T-cell (primary cell): Measurements from ENCODE around the gene LCMT2. TPM values are rescaled to one million over a fixed set of nuclear protein-coding genes. Genes with fewer than 3 reads are reported as not detected.

Experiments used
- ATAC-seq, 4 experiments: fragments of 200-7000 bp in 3 of 4; fragments of 150-1000 bp in 1 of 4; cut with Tn5 transposase; replicated peaks in 1 of 4; 1 replicate in 3 of 4; 2 replicates in 1 of 4; pipeline ENCODE4 v1.10.0; 2021; ENCODE audit warnings: moderate library complexity in 3 of 4, mild to moderate bottlenecking in 2 of 4, moderate number of reproducible peaks in 1 of 4
- CTCF ChIA-PET, 2 donors: fragments of 300-600 bp; sonication (Branson Sonifier 250); formaldehyde crosslinking; loops; one replicate each; lab custom pipeline; 2022; ENCODE audit warnings: antibody characterized with exemption in 2 of 2; lab: Charles Lee
- POLR2A ChIA-PET, 2 donors: fragments of 300-600 bp; sonication (Branson Sonifier 250); formaldehyde crosslinking; loops; one replicate each; lab custom pipeline; 2022; ENCODE audit warnings: antibody characterized with exemption in 2 of 2; lab: Charles Lee
- DNase-seq, 35 experiments: peaks; one replicate each; pipeline versions ENCODE4 v3.0.0 to v3.0.0-alpha.2; 2013 to 2023
- H3K27ac ChIP-seq: one replicate; pipeline ENCODE4 v1.5.1; 2013; ENCODE audit warnings: low read length
- H3K27me3 ChIP-seq, 2 experiments: replicated peaks in 1 of 2; 1 replicate in 1 of 2; 2 replicates in 1 of 2; pipeline versions ENCODE4 v1.6.1 to v1.7.0; 2013; ENCODE audit warnings: low read length in 1 of 2, mixed read lengths in 1 of 2; ENCODE audit not compliant: control insufficient read depth in 2 of 2, insufficient read depth in 2 of 2; ENCODE audit errors: extremely low read depth in 1 of 2
- H3K36me3 ChIP-seq, 2 donors: 1 replicate in 1 of 2; 2 replicates in 1 of 2; pipeline versions ENCODE4 v1.6.1 to v1.7.0; 2013; ENCODE audit warnings: low read length in 1 of 2; ENCODE audit not compliant: control insufficient read depth in 2 of 2, insufficient read depth in 1 of 2; ENCODE audit errors: extremely low read depth in 1 of 2
- H3K4me1 ChIP-seq, 2 experiments: 1 replicate in 1 of 2; 2 replicates in 1 of 2; pipeline versions ENCODE4 v1.6.1 to v1.7.0; 2013; ENCODE audit warnings: low read length in 2 of 2, mixed read lengths in 1 of 2; ENCODE audit not compliant: insufficient read depth in 2 of 2, control insufficient read depth in 1 of 2; ENCODE audit errors: extremely low read depth in 1 of 2
- H3K4me3 ChIP-seq, 2 donors: 1 replicate in 1 of 2; 2 replicates in 1 of 2; pipeline versions ENCODE4 v1.5.1 to v1.7.0; 2013; ENCODE audit warnings: mild to moderate bottlenecking in 2 of 2, low read length in 1 of 2, moderate library complexity in 1 of 2; ENCODE audit not compliant: control insufficient read depth in 1 of 2; ENCODE audit errors: extremely low read depth in 1 of 2
- H3K9me3 ChIP-seq: 2 replicates; pipeline ENCODE4 v1.7.0; 2013
- H3K27ac Mint-ChIP-seq, 2 donors: one replicate each; pipeline ENCODE4 v1.8.0; 2020 to 2021; ENCODE audit warnings: mild to moderate bottlenecking in 2 of 2, mixed read lengths in 2 of 2
- H3K27me3 Mint-ChIP-seq, 2 donors: one replicate each; pipeline ENCODE4 v1.8.0; 2021 to 2022; ENCODE audit warnings: mixed read lengths in 2 of 2
- H3K36me3 Mint-ChIP-seq: one replicate; pipeline ENCODE4 v1.8.0; 2021; ENCODE audit warnings: mixed read lengths
- H3K4me1 Mint-ChIP-seq, 3 donors: one replicate each; pipeline ENCODE4 v1.8.0; 2020 to 2022; ENCODE audit warnings: mixed read lengths in 3 of 3, mild to moderate bottlenecking in 1 of 3
- H3K4me3 Mint-ChIP-seq, 3 donors: one replicate each; pipeline ENCODE4 v1.8.0; 2020 to 2022; ENCODE audit warnings: mild to moderate bottlenecking in 3 of 3, mixed read lengths in 3 of 3, moderate library complexity in 3 of 3
- H3K9me3 Mint-ChIP-seq, 3 donors: one replicate each; pipeline ENCODE4 v1.8.0; 2020 to 2022; ENCODE audit warnings: mixed read lengths in 3 of 3
- WGBS: methylation state at CpG from one replicate; pipeline ENCODE4 v1.1.5; 2013; ENCODE audit warnings: missing lambda C conversion rate; ENCODE audit not compliant: insufficient coverage; 5-methylcytosine and 5-hydroxymethylcytosine counted together
- total RNA-seq, 35 experiments: library from RNA in 6 of 35; stranded (reverse) in 6 of 35; fragments of 120-200 nt in 1 of 35; gene quantifications; one replicate each; pipeline versions ENCODE4 v1.2.1 to v1.2.4 and lab custom pipeline; 2013 to 2026

Gene LCMT2
- total RNA-seq, 5 donors from 2014 or later (not counting 1 experiment from before 2014, with no cell fraction given): 9.3 to 13.6 (median 10.7) TPM

GRCh38 chr15:43277901-43278300 lies 52.5 kb downstream of the LCMT2 start:
- DNase-seq: no peak
- H3K27ac Mint-ChIP-seq: no peak overlapping the region
- no peak for ATAC-seq
- H3K4me1 Mint-ChIP-seq: no peaks in the 10 kb centered on the region
- no peaks in the 10 kb centered on the region for H3K9me3 Mint-ChIP-seq
- no peaks in the 10 kb centered on the region for H3K36me3 ChIP-seq
- no peak overlapping the region for H3K4me3 ChIP-seq
- ChIA-PET CTCF (no interaction called here), POLR2A (no interaction called here)
- 94% methylated on average over 4 of the region's 4 CpGs for WGBS
- peaks cover 10 to 19% of the 10 kb centered on the region in 2 donors for H3K27me3 Mint-ChIP-seq
- H3K27me3 ChIP-seq: peaks cover 0 to 34% of the 10 kb centered on the region in 2 experiments
- no peaks in the 10 kb centered on the region for H3K36me3 Mint-ChIP-seq
- no peak overlapping the region for H3K4me3 Mint-ChIP-seq
- H3K4me1 ChIP-seq: no peaks in the 10 kb centered on the region
- no peaks in the 10 kb centered on the region for H3K9me3 ChIP-seq
- no peak overlapping the region for H3K27ac ChIP-seq

GRCh38 chr15:43277231-43277823 lies 53.0 kb downstream of the LCMT2 start:
- Mint-ChIP-seq H3K27ac (no peak overlapping the region), H3K36me3 (no peaks in the 10 kb centered on the region), H3K4me1 (no peaks in the 10 kb centered on the region), H3K9me3 (peaks cover 0 to 1% (median 0%) of the 10 kb centered on the region in 3 donors), H3K27me3 (peaks cover 10 to 19% of the 10 kb centered on the region in 2 donors), H3K4me3 (no peak overlapping the region)
- Histone ChIP-seq H3K9me3 (no peaks in the 10 kb centered on the region), H3K4me3 (no peak overlapping the region), H3K27ac (no peak overlapping the region), H3K27me3 (peaks cover 0 to 34% of the 10 kb centered on the region in 2 experiments), H3K36me3 (no peaks in the 10 kb centered on the region), H3K4me1 (no peaks in the 10 kb centered on the region)
- WGBS: 46% methylated on average over 9 of the region's 10 CpGs
- ATAC-seq: no peak
- ChIA-PET POLR2A (no interaction called here), CTCF (no interaction called here)
- DNase-seq: no peak

GRCh38 chr15:43276563-43277200 lies 53.7 kb downstream of the LCMT2 start:
- no peak overlapping the region for H3K27ac Mint-ChIP-seq
- no peaks in the 10 kb centered on the region for H3K36me3 ChIP-seq
- no peak overlapping the region for H3K27ac ChIP-seq
- ATAC-seq (no peak), DNase-seq (no peak)
- 40% methylated on average over 1 of the region's 12 CpGs for WGBS
- no peaks in the 10 kb centered on the region for H3K36me3 Mint-ChIP-seq
- no peaks in the 10 kb centered on the region for H3K4me1 Mint-ChIP-seq
- no peaks in the 10 kb centered on the region for H3K4me1 ChIP-seq
- H3K9me3 ChIP-seq: no peaks in the 10 kb centered on the region
- H3K9me3 Mint-ChIP-seq: peaks cover 0 to 7% (median 0%) of the 10 kb centered on the region in 3 donors
- peaks cover 0 to 34% of the 10 kb centered on the region in 2 experiments for H3K27me3 ChIP-seq
- H3K4me3 Mint-ChIP-seq: no peak overlapping the region
- H3K4me3 ChIP-seq: no peak overlapping the region
- CTCF ChIA-PET: no interaction called here
- POLR2A ChIA-PET: no interaction called here
- H3K27me3 Mint-ChIP-seq: peaks cover 10 to 19% of the 10 kb centered on the region in 2 donors

GRCh38 chr15:43275740-43276562 lies 54.4 kb downstream of the LCMT2 start:
- peaks cover 0 to 7% (median 0%) of the 10 kb centered on the region in 3 donors for H3K9me3 Mint-ChIP-seq
- POLR2A ChIA-PET: no interaction called here
- Histone ChIP-seq H3K27ac (no peak overlapping the region), H3K27me3 (peaks cover 0 to 34% of the 10 kb centered on the region in 2 experiments), H3K36me3 (no peaks in the 10 kb centered on the region), H3K4me3 (no peak overlapping the region), H3K4me1 (peaks cover 0 to 1% of the 10 kb centered on the region in 2 experiments), H3K9me3 (no peaks in the 10 kb centered on the region)
- no peak overlapping the region for H3K4me3 Mint-ChIP-seq
- no peak overlapping the region for H3K27ac Mint-ChIP-seq
- 83% methylated on average over 11 of the region's 15 CpGs for WGBS
- peaks cover 10 to 19% of the 10 kb centered on the region in 2 donors for H3K27me3 Mint-ChIP-seq
- no peak for ATAC-seq
- CTCF ChIA-PET: no interaction called here
- peaks cover 0 to 3% (median 0%) of the 10 kb centered on the region in 3 donors for H3K4me1 Mint-ChIP-seq
- no peak for DNase-seq
- no peaks in the 10 kb centered on the region for H3K36me3 Mint-ChIP-seq

GRCh38 chr15:43274136-43274535 lies 56.2 kb downstream of the LCMT2 start:
- Mint-ChIP-seq H3K4me1 (peaks cover 5 to 13% (median 13%) of the 10 kb centered on the region in 3 donors), H3K36me3 (no peaks in the 10 kb centered on the region), H3K27ac (peak overlapping the region in 1 of 2 donors; percentile 41), H3K9me3 (peaks cover 0 to 7% (median 0%) of the 10 kb centered on the region in 3 donors), H3K27me3 (peaks cover 18 to 19% of the 10 kb centered on the region in 2 donors), H3K4me3 (no peak overlapping the region)
- CTCF ChIA-PET: no interaction called here
- Histone ChIP-seq H3K4me1 (peaks cover 0 to 10% of the 10 kb centered on the region in 2 experiments), H3K36me3 (no peaks in the 10 kb centered on the region), H3K9me3 (no peaks in the 10 kb centered on the region), H3K27me3 (peaks cover 0 to 37% of the 10 kb centered on the region in 2 experiments), H3K4me3 (no peak overlapping the region), H3K27ac (no peak overlapping the region)
- 76% methylated on average over 9 of the region's 9 CpGs for WGBS
- POLR2A ChIA-PET: no interaction called here
- ATAC-seq (no peak), DNase-seq (no peak)
